Activated CD4-positive, alpha-beta T cell treated with anti-CD3 and anti-CD28 coated beads, Interleukin-2, amount 50 U/mL, for 1 hour (primary cell): ENCODE measurements around the gene ZNF335.
A peak's percentile ranks its signal among the peaks of the same experiment; 100 is the strongest.
"Not testable (repeated sequence)": the region's sequence is repeated elsewhere in the genome, so short reads cannot be mapped to it uniquely, and the experiment has no call there.

Experiments used
- DNase-seq: peaks from one replicate; pipeline ENCODE4 v3.0.0-alpha.2; 2020

The ZNF335 gene

GRCh38 chr20:45934046-45934585 is 37.9 kb downstream of the ZNF335 start:
- DNase-seq = no peak

- DNase-seq = peak; percentile 49
Measured at GRCh38 chr20:45933266-45934045, 38.5 kb downstream of the ZNF335 start.

DNA sequence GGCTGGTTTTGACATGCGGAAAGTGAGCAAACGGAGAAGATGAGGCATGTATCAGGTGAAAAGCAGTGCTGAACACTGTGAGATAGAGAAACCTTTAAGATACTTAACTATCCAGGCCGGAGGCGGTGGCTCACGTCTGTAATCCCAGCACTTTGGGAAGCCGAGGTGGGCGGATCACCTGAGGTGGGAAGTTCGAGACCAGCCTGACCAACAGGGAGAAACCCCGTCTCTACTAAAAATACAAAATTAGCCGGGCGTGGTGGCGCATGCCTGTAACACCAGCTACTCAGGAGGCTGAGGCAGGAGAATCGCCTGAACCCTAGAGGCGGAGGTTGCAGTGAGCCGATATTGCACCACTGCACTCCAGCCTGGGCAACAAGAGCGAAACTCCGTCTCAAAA is 40.3 kb downstream of the ZNF335 start:
- DNase-seq = not testable (repeated sequence)

- no peak for DNase-seq
Measured at GRCh38 chr20:45927071-45927878, 44.7 kb downstream of the ZNF335 start.

- DNase-seq = no peak
Measured at GRCh38 chr20:45926731-45927070, 45.3 kb downstream of the ZNF335 start.

DNA sequence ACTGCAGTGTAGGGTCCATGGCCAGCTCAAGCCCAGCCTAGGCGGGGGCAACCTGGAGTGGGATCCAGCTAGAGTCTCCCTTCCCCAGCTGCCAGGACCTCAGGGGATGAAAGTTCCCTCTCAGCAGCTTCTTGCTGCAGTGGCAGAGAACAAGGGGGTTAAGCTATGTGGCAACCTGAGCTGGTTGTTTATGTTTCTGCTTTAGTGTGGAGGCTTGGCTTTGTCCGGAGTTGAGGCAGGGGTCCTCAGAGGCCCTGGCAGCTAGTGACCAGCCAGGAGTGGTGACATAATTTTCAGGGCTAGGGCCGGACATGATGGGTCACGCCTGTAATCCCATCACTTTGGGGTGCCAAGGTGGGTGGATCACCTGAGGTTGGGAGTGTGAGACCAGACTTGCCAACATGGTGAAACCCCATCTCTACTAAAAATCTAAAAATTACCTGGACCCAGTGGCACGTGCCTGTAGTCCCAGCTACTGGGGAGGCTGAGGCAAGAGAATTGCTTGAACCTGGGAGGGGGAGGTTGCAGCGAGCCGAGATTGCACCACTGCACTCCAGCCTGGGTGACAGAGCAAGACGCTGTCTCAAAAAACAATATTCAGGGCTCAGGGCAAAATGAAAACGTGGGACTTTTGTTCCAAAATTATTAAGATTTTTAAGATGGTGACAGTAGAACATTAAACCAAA is 46.0 kb downstream of the ZNF335 start:
- no peak for DNase-seq

DNA sequence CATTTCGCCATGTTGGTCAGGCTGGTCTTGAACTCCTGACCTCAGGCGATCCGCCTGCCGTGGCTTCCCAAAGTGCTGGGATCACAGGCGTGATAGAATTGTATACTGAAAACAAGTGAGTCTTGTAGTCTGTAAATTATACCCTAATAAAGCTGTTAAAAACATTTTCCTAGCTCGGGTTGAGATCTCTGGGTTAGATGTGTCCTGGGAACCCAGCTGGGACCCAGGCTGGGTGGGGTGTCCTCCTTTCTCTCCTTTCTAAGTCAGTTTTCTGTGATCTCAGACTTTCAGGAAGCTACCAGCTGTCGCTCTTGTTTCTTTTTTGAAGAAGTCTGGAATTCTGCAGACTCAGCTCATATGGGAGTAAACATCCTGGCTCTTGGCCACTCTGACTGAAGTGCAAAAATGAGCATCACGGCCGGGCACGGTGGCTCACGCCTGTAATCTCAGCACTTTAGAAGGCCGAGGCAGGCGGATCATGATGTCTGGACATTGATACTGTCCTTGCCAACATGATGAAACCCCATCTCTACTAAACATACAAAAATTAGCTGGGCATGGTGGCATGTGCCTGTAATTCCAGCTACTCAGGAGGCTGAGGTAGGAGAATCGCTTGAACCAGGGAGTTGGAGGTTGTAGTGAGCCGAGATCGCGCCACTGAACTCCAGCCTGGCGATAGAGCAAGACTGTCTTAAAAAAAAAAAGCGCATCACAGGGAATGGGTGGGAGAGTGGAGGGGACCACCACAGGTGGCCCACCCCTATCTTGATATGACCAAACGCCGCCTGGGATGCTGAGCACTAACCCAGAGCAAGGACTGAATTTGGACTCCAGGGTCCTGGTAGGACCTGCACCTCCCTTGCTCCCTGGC is 47.4 kb downstream of the ZNF335 start:
- no peak for DNase-seq

- DNase-seq = no peak
Measured at GRCh38 chr20:45921337-45922189, 50.4 kb downstream of the ZNF335 start.

GRCh38 chr20:45920462-45921336 is 51.3 kb downstream of the ZNF335 start:
- DNase-seq = no peak

- DNase-seq = no peak
Measured at GRCh38 chr20:45919542-45920399, 52.2 kb downstream of the ZNF335 start.

DNA sequence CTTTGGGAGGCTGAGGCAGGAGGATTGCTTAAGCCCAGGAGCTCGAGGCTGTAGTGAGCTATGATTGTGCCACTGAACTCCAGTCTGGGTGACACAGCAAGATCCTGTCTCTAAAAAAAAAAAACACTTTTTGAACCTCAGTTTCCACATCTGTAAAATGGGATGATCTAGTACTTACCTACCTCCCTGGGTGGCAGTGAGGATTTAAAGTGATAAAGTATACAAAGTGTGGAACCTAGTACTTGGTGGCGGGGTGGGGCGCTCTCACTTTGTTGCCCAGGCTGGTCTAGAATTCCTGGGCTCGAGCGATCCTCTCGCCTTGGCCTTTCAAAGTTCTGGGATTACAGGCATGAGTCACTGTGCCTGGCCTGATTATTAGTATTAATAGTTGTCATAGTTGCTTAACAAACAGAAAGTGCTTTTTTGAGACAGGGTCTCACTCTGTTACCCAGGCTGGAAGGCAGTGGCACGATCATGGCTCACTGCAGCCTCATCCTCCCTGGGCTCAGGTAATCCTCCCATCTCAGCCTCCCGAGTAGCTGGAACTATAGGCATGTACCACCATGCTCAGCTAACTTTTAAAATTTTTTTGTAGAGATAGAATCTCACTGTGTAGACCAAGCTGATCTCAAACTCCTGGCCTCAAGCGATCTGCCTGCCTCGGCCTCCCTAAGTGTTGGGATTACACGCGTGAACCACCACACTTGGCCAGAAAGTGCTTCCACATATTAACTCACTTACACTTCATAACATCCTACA is 53.0 kb downstream of the ZNF335 start:
- no peak for DNase-seq

DNA sequence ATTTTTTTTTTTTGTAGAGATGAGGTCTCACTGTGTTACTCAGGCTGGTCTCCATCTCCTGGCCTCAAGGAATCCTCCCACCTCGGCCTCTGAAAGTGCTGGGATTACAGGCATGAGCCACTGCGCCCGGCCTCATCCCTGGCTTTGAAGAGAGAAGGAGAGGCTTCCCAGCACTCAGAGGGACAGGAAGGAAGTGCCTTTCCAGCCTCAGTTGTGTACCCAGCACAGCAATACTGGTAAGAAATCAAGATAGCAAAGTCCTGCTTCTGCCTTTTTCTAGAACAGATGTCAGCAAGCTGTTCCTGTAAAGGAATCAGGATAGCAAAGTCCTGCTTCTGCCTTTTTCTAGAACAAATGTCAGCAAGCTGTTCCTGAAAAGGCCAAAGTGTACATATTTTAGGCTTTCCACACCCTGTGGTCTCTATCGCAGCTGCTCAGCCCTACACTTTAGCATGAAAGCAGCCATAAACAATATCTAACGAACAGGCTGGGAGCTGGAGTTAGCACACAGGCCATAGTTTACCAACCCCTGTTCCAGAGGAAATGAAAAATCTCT is 53.7 kb downstream of the ZNF335 start:
- no peak for DNase-seq

- DNase-seq = no peak
Measured at GRCh38 chr20:45917790-45918141, 54.2 kb downstream of the ZNF335 start.

DNA sequence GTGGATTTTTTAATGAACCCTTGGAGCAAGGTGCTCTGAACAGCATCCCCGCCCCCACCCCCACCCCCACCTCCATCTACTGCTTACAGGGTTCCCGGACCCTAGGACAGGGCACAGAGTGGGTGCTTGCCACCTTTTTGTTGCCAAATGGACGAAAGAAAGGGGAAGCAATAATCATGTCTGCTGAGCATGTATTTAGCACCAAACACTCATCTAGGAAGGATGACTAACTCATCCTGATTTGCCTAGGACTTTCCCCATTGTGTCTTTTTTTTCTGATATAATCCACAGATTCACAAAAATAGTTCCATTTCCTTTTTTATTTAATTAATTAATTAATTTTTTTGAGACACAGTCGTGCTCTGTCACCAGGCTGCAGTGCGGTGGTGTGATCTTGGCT is 58.9 kb downstream of the ZNF335 start:
- no peak for DNase-seq

DNA sequence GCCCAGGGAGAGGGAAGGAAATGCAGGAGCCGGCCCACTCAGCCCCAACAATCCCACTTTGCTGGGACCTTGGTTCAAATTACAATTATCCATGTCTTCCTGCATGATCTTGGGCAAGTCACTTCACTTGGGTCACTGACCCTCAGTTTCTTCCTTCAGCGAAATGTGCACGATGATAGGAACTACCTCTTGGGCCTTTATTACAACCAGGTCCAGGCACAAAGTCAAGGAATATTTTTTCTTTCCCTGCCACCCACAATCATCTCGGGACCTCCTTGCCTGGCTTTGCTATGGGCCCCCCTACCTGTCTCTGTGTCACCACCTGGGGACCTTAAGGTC is 59.7 kb downstream of the ZNF335 start:
- no peak for DNase-seq

- peak; percentile 25 for DNase-seq
Measured at GRCh38 chr20:45911486-45912343, 60.3 kb downstream of the ZNF335 start, which contains the start of gene PLTP. TSS of gene PLTP (minus strand) at chr20:45912155. CDS start at chr20:45911452, 703 bp downstream.
